ENCODE results near the gene STK33.

STK33 gene

DNA sequence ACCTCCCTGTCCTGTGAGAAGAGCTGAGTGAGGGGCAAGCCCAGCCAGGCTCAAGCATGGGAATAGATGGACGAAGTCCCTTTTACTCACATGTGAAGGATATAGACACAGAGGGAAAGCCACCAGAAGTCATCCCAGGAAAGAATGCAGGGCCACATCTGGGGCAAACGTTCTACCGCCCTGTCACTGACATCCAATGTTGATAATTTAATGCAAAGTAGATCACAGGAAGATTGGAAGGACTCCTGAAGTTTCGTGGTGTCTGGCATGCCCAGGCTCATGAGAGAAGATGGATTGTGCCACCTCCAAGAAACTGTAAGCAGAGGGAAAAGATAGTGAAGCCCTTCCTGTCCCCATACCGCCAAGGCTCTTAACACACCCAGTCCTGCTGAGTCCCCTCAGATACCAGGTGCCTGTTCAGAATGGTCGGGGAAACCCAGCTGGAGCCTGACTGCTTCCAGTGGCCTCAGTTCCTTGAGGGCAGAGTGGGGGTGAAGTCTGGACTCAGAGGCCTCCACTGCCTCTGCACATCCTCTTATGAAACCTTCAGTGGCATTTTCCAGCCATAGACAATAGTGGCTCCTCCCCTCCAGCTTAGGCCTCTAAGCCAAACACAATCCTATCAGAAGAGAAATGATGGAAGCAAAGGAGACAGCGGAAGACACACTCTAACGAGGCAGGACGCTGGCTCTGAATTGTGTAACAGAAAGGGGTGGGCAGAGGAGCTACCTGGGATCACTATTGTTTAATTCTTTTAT, 7.5 kb upstream of the STK33 start:
- no peak for DNase-seq

DNA sequence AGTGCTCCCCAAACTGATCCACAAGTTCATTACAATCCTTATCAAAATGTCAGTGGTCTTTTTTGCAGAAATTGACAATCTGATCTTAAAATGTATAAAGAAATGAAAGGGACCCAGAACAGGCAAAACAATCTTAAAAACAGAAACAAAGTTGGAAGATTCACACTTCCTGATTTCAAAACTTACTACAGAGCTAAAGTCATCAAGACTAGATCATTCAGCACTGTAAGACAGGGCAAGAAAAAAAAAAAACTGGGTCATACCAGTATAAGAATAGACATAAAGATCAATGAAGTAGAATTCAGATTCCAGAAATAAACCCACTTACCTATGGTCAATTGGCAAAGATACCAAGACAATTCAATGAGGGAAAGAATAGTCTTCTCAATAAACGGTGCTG, 4.5 kb upstream of the STK33 start:
- no peak for DNase-seq

DNA sequence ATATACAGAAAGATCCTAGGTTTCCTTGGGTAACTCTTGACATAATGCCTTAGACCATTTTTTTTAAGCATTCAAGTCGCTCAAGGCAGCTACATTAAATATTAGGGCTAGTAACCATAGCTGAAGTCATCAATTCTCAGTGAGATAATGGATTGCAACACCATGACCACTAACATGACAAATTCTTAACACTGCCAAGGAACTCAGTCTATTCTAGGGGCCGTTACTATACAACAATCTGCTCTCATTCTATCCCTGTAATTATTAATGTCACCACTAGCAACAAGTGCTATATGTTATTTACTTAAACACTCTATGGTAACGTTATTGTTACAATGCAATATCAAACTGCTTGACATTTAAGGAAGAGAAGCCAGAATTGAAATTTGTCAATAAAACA, 3.2 kb upstream of the STK33 start:
- DNase-seq: no peak

DNA sequence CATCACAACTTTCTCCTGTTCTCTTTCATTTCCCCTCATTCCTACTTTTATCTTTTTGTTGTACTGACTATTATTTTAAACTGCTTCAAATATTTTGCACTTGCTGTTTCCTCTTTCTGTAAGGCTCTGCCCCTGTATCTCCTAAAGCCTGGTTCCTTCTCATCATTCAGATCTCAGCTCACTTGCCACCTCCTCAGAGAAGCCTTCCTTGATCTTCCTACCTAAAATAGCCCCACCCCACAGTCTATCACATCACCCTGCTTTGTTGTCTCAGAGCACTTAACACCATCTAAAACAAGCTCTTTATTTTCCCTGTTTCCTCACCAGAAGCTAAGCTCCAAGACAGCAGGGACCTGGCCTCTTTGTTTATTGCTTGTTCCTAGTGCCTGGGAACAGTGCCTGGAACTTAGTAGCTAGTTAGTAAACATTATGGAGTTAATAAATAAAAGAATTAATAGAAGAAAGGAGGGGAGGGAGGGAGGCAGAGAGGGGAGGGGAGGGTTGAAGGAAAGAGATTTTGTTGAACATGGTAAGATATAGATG, 2.5 kb upstream of the STK33 start:
- DNase-seq: no peak

DNA sequence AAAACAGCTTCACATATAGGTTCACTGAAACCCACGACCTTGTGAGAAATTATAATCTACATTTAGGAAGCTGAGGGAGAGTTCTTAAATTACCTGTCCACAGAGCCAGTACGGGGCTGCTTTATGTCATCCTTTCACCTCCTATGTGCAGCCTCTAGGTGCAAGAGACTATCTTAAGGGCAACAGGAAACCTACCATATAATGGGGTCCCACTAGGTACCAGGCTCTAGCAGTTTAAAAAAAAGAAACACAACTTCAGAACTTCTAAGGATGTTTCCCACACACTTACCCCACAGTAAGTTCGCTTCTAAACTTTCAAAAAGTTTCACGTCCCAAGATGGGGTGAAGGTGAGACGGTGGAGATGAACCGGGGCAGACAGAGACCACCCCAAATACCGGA, 573 bp downstream of the STK33 start:
- DNase-seq: no peak

DNA sequence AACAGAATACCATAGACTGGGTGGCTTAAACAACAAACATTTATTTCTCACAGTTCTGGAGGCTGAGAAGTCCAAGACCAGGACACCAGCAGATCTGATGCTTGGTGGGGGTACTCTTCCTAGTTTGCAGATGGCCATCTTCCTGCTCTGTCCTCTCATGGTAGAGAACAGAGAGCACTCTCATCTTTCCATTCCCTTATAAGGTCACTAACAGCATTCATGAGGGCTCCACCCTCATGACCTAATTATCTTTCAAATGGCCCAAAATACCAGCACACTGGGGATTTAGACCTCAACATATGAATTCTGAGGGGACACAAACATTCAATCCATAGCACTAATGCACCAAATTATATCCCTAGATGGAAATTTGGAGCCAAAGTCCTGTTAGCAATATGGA, 6.1 kb downstream of the STK33 start:
- DNase-seq: no peak

DNA sequence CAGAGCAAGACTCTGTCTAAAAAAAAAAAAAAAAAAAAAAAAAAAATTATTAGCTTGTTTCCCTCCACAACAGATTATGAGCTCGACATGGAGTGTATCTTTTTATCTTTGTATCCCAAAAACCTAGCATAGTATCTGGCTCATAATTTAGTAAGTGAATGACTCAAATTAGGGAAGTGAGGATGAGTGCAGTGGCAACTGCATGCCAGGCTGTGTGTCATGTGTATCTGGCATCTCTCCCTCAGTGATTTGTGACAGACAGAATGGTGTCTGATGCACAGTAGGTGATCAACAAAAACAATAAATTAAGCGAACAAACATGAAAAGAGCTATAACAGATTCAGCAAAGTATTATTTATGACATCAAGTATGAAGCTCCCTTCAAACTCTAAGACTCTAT, 7.2 kb downstream of the STK33 start:
- DNase-seq: no peak

DNA sequence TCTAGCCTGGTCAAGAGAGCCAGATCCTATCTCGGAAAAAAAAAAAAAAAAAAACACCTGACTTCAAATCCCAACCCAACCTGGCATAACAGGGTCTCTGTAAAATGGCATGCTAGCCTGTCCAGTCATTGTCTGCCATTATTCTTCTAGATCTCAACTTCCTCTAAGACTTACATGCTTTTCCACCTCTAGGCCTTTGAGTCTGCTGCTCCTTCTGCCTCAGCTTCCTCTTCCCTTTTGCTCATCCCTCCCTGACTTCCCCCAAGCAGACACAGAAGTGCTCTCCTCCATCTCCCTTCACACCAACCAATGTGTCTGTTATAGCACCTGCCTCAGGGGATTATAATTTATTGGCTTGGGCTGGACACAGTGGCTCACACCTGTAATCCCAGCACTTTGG, 7.8 kb downstream of the STK33 start:
- DNase-seq: no peak

DNA sequence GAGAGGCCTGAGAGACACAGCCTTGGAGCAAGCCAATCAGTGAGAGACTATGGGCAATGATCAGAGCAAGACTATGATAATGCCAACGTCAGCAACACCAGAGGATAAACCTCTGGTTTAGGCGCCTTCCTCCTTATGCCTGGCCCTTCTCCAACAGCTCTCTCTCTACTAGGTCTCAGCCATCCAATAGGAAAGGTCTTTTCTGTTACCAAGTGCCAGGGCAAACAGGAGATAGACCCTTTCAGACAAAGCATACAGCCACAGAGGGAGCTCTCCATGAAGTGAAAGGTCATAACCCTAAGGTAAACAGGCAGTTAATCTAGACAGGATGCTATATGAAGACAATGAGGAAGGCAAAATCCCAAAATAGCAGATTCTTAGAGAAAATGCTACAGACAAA, 9.5 kb downstream of the STK33 start:
- no peak for DNase-seq

DNA sequence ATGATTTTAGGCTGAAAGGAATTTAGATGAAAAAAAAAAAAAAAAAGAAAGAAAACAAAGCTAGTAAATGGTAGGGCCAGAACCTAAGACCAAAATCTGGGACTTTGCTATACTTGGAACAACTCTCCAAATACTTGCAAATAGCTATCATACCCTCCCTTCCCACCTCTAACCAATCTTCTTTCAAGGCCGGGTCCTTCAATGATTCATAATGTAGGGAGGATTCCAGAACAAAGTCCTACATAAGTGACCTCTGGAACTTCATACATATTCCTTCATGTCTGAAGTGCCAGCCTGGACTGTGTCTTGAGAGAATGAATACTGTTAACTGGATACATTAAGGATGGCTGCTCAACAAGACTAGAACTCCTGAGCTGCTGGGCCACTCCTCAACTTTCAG, 9.9 kb downstream of the STK33 start:
- no peak for DNase-seq

DNA sequence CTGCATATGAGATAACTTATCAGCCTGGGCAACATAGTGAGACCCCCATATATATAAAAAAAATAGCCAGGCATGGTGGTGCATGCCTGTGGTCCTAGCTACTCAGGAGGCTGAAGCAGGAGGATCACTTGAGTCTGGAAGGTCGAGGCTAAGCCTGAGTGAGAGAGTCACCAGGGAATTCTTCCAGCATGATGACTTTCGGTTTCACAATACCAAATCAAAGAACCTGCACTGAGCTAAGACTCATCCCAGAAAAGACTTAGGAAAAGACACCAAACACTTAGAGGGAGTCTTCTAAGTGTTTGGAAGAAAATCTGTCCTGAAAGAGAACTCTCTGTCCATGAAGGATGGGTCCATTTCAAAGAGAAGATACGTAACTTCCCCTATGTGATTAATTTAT, 12.7 kb downstream of the STK33 start:
- DNase-seq: no peak

DNA sequence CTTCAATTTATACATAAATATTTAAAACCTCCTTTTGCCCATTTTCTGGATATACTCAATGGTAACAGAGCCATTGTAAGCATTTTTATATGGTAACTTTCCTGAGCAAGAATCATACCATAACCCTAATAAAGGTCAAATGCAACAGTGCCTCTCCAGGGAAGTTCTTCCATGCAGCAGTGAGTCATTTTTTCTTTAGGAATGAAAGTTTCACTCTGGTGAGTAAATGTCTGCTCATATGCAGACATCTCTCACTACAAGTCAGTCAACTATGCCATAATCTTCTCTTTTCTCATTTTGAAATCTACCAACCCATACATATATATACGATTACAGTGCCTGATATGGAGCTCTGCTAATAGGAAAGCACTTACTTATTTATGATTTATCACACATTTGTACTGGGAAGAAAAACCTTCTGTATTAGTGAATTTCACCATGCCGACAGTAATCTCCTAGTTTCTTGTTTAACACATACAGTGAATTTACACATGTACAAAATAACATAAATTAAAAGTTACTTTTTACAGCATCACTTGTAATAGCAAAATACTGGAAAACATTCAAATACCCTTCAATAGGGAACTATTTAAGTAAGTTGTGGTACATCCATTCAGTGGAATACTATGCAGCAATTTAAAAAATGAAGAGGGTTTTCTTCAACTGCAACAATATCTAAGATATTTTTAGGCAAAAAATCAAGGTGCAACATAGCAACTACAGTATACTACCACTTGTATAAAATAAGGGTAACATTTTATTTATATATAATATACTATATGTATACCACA, 16.0 kb downstream of the STK33 start:
- DNase-seq: no peak

DNA sequence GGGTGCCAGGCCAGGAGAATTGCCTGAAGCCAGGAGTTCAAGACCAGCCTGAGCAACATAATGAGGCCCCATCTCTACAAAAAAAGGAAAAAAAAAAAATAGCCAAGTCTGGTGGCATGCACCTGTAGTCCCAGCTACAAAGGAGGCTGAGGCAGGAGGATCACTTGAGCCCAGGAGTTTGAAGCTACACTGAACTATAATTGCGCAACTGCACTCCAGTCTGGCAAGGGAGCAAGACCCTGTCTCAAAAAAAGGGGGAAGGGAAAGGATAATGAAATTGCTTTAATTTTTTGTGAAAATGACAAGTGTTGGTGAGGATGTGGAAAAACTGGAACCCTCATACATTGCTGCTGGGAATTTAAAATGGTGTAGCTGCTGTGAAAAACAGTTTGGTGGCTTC, 19.2 kb downstream of the STK33 start:
- DNase-seq: no peak

DNA sequence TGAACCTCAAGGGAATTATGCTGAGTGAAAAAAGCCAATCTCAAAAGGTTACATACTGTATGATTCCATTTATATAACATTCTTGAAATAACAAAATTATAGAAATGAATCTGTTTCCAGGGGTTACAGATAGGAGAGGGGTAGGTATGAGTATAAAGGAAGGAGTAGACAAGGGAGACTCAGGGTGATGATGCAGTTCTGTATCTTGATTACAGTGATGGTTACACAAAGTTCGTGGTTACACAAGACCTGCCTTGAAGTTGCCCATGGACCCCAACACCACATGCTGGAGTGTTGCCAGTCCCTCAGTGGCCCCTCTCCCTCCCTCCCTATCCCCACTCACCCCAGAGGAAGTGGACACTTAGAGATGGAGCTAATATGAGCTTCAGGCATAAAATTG, 20.3 kb downstream of the STK33 start:
- no peak for DNase-seq

DNA sequence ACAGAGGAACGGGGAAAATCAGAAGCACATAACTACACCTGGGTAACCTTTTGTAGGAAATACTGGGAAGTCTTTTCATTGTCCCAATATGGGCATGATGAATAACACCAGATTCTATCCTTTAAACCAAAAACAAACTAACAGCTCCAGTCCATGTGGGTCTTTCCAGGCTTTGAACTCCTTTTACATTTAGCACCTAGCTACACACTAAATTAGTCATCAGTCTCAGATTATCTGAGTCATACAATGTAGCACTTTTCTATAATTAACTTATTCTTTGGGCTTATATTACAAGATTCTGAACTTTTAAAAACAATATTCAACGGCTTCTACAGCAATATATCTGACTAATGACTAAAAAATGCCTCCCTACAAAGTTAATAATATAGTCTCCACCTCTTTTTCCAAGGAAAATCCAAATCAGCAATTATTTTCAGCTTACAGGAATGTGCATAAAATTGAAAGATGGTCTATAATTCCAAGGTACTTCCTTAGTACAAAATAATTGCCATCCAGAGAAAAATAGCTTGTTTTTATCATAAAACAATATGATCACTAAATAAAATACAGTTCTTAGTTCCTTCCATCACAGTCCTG, 26.3 kb downstream of the STK33 start:
- no peak for DNase-seq

DNA sequence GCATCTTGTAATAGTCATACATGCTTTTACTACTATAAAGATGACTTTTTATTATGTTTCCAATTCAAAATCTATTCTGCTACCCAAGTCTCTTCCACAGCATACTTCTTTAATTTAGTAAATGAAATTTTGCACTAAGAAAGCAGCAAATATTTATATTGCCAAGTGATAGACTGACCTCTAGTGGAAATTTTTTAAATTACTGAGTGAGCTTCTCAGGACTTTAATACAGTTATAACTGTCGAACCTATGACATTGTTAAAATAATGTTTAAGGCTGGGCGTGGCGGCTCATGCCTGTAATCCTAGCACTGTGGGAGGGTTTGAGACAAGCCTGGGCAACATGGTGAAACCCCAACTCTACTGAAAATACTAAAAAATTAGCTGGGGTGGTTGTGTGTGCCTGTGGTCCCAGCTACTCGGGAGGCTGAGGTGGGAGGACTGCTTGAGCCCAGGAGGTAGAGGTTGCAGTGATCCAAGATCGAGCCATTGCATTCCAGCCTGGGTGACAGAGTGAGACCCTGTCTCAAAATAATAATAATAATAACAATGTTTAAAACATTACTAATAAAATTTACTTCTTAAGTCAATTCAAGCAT, 27.3 kb downstream of the STK33 start:
- DNase-seq: no peak

DNA sequence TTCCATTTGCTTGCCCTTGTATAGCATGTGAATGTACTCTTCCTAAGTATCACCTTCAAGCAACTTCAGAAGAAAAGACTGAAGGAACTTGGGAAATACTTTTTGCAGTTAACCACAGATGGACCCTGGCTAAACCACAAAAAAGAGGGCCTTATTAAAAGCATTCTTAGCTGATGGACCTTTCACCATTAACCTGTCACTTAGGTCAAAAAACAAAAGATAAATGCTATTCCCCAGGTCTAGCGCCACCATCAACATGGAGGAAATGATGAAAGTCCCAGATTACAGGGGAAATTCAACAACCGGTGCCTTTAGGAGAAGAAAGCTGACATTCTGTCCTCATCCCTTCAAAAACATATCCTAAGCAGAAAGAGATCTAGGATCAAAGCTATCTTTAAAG, 29.5 kb downstream of the STK33 start:
- DNase-seq: no peak

DNA sequence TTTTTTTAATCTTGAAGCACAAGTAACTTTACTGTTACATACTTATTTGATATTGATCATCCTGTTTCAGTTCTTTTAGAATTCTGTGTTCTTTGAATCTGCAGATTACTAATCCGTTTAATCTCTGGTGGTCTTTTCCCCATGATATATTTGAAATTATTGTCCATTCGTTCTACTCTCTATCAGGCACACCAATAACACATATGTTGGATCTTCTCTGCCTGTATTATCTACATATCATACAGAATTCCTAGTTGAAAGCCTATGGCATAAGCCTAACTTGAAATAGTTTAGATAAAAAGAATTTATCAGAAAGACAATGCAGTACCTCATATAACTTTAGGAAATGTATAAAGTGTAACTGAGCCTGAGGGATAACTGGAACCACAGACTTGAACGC, 32.6 kb downstream of the STK33 start:
- DNase-seq: no peak

DNA sequence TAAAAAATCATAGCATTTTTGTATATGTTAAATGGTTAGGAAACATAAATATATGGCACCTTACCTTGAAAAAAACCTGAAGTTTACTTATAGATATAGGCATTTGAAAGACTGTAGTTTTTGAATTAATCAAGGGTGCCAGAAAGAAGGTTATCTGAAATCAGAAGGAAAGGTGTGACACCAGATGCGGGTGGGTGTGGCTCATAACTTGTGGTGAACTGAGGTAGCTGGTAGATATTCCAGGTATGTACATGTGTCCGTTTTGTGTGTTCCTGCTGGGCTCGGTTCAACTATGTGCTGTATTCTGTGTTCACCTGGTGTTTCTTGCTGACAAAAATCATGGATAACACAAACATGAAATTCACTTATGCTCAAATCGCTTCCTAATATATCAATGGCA, 35.6 kb downstream of the STK33 start:
- no peak for DNase-seq

DNA sequence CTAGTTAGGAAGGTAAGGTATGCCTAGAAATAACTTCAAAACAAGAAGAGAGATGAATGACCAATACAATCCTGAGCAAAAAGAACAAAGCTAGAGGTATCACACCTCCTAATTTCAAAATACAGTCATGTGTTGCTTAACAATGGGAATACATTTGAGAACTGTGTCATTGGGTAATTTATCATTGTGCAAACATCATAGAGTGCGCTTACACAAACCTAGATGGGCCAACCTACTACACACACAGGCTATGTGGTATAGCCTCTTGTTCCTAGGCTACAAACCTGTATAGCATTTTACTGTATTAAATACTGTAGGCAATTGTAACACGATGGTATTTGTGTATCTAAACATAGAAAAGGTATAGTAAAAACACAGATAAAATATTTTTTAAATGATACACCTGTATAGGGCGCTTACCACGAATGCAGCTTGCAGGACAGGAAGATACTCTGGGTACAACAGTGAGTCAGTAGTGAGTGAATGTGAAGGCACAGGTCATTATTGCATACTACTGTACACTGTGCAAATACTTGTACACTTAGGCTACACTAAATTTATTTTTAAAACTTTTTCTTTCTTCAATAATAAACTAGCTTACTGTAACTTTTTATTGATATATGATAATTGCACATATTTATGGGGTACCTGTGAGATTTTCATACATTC, 48.2 kb downstream of the STK33 start:
- DNase-seq: no peak

DNA sequence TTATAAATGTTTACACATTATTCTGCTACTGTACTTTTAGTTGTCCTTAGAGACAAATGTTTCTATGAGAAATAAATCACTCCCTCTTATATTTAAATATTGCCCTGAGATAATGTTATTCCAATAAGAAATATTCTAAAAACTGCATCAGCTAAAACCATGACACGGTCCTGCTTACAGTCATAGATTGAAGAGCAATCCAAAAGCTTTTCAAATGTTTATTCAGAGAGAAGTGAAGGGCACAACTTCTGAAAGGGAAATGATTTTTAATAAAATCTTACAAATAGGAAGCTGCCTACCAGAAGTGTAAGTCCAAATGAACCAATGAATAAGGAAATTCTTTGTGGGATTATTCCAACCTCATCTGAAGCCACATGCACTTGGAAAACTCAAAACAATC, 49.2 kb downstream of the STK33 start:
- DNase-seq: no peak

DNA sequence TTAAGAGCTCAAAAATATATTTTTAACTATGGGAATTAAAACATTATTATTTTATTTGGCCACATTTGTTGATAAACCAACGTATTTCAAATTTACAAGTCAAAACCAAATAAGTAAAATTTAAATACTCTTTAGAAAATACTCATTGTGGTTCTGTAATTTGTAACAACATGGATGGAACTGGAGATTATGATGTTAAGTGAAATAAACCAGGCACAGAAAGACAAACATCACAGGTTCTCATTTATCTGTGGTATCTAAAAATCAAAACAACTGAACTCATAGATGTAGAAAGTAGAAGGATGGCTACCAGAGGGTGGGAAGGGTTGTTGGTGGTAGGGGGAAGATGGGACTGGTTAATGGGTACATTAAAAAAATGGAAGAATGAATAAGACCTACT, 50.8 kb downstream of the STK33 start:
- no peak for DNase-seq

DNA sequence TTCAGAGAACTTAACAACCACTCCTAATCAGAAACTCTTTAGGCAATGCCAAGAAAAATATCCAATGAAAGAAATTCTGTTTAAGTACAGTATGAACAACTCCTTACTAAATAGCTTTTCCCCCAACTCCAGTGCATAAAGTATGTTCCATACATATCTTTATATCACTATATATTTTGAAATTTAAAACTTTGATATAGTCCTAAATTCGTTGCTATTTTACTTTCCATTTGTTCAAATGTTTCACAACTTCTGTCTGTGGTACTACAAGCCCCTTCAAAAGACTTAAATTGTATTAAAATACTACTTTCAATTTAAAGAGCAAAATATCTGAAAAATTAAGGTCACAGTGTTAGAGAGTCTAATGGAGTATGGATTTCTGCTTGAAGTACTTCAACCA, 52.6 kb downstream of the STK33 start:
- DNase-seq: no peak

Data from GDM1 (cell line).